Muscle layer of duodenum (tissue), 2 donors: ENCODE data around the gene OGT.
"Not testable (repeated sequence)": the region's sequence is repeated elsewhere in the genome, so short reads cannot be mapped to it uniquely, and the experiment has no call there.

ENCODE experiments used
- H3K27ac ChIP-seq: one replicate; pipeline ENCODE4 v1.7.0; 2013; ENCODE audit warnings: mild to moderate bottlenecking, low read length
- H3K27me3 ChIP-seq: one replicate; pipeline ENCODE4 v1.7.0; 2013; ENCODE audit warnings: low read depth, mild to moderate bottlenecking, control low read depth, low read length
- H3K36me3 ChIP-seq, 2 donors: one replicate each; pipeline ENCODE4 v1.7.0; 2013; ENCODE audit warnings: low read length in 2 of 2, control low read depth in 1 of 2, mild to moderate bottlenecking in 1 of 2; ENCODE audit not compliant: insufficient read depth in 2 of 2, control insufficient read depth in 1 of 2
- H3K4me1 ChIP-seq, 2 donors: one replicate each; pipeline ENCODE4 v1.7.0; 2013; ENCODE audit warnings: low read length in 2 of 2, mild to moderate bottlenecking in 2 of 2, control low read depth in 1 of 2, moderate library complexity in 1 of 2; ENCODE audit not compliant: insufficient read depth in 2 of 2, control insufficient read depth in 1 of 2
- H3K4me3 ChIP-seq, 2 donors: one replicate each; pipeline ENCODE4 v1.7.0; 2013; ENCODE audit warnings: low read length in 2 of 2, low read depth in 1 of 2, mild to moderate bottlenecking in 1 of 2
- H3K9me3 ChIP-seq, 2 donors: one replicate each; pipeline ENCODE4 v1.7.0; 2013; ENCODE audit warnings: low read length in 2 of 2, control low read depth in 1 of 2, mild to moderate bottlenecking in 1 of 2; ENCODE audit not compliant: control insufficient read depth in 1 of 2
- donor health status: healthy.

Gene OGT

DNA sequence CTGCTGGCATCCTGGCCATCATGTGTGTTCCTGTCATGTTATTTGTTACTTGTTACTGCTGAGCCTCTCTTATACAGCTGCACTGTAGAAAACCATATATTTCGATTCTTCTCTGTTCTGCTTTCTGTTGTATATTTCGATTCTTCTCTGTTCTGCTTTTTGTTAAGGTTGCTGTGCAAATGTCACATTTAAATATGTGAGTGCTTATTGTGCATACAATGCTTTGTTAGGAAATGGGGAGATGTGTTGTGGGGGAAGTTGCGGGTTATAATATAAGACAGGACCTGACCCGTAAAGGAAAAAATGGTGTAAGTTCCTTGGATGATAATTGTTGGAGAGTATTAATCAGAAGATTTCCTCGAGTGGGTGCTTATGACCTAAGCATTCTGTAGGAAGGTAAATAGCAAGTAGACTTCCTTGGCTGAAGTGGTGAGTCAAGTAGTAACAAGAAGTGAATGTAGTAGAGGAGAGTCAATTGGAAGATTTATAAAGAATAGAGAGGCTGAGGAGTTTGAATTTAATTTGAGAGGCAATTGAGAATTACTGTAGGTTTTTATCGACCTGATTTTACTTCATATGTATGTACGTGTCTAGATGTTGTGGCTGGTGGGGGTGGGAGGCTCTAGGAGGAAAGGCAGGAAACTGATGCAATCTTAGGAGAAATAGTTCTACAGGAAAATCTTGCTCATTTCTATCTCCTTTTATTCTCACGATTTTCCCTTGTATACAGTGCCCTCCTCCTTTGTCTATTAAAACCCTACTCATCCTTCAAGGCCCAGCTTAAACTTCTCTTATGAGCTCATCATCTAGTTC, 8.5 kb downstream of the OGT start:
- Histone ChIP-seq H3K4me3 (no peak overlapping the region), H3K36me3 (peaks cover 5 to 6% of the 10 kb centered on the region in 2 donors), H3K4me1 (peaks cover 22 to 52% of the 10 kb centered on the region in 2 donors), H3K9me3 (no peaks in the 10 kb centered on the region), H3K27ac (peak overlapping the region; percentile 19), H3K27me3 (no peaks in the 10 kb centered on the region)

DNA sequence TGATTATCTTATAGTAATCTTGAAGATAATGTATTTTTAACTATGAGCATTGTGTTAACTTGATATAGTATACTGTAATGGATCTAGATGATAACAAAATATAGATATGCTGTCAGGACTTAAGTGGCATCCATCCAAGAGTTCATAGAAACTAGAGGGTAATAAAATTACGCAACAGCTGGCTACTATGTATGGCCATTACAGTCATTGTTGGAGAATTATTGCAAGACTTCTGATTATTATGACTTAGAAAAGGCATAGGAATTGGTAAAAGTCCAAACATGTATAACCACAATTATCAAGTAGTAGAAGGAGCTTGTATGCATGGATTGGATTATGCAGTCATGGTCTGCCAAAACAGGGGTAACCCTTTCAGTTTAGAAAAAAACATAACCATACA, 9.5 kb downstream of the OGT start:
- H3K27me3 ChIP-seq, result no peaks in the 10 kb centered on the region
- H3K9me3 ChIP-seq, result no peaks in the 10 kb centered on the region
- peaks cover 14 to 15% of the 10 kb centered on the region in 2 donors for H3K36me3 ChIP-seq
- no peak overlapping the region for H3K27ac ChIP-seq
- H3K4me3 ChIP-seq, result no peak overlapping the region
- peaks cover 22 to 48% of the 10 kb centered on the region in 2 donors for H3K4me1 ChIP-seq

DNA sequence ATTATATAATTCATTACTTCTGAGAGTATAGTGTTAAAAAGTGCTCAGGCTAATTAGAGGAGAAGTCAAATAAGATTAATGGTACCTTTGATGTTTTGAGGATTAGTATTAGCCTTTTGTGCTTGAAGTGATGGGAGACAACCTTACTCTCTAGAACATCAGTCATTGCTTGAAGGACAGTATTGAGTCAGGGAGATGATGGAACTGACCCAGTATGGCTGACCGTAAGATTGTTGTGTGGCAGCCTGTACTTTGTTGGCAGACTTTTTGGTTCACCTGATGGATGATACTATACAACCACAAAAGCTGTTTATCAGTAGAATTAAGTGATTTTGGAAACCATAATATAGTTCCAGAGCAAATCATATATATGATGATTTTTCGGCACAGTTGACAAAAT, 9.9 kb downstream of the OGT start:
- H3K27ac ChIP-seq, result no peak overlapping the region
- no peaks in the 10 kb centered on the region for H3K9me3 ChIP-seq
- peaks cover 22 to 47% of the 10 kb centered on the region in 2 donors for H3K4me1 ChIP-seq
- no peaks in the 10 kb centered on the region for H3K27me3 ChIP-seq
- no peak overlapping the region for H3K4me3 ChIP-seq
- peaks cover 18 to 19% of the 10 kb centered on the region in 2 donors for H3K36me3 ChIP-seq

DNA sequence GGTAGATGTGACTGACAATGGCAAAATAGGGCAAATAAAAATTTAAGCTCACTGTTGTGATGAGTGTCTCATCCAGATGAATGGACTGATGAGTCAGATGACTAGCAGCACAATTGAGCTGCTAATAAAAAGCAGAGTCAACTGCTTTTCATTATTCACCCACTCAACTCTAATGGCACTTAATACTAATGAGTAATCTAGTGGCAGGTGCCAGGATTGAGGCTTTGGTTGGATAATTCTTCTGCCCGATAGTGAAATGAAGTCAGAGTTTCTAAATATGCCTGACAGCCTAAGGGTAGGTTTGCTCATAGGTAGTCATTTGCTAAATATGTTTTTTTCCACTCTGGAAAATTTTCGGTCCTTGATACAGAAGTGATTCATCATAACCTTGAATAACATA, 10.4 kb downstream of the OGT start:
- peaks cover 22 to 43% of the 10 kb centered on the region in 2 donors for H3K4me1 ChIP-seq
- no peaks in the 10 kb centered on the region for H3K27me3 ChIP-seq
- no peaks in the 10 kb centered on the region for H3K9me3 ChIP-seq
- H3K27ac ChIP-seq, result no peak overlapping the region
- no peak overlapping the region for H3K4me3 ChIP-seq
- peaks cover 22 to 23% of the 10 kb centered on the region in 2 donors for H3K36me3 ChIP-seq

DNA sequence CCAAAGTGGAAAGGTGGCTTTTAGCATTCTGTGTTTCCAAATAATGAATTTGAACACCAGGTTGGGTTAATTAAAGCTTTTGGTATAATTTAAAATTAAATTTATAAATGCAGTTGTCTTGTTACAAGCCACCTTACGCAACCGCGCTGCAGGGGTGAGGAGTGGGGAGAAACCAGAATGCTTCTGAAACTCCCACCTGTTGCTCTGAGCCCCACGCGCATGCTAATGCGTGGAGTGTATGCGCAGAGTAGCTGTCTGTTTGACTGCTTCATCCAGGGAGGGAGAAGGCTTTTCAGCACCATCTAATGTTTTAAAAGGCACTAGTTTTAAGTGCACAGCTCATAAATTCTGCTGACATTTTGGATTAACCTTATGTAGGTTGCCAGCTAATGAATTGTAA, 12.5 kb downstream of the OGT start:
- Histone ChIP-seq H3K27ac (no peak overlapping the region), H3K4me1 (peaks cover 17 to 27% of the 10 kb centered on the region in 2 donors), H3K36me3 (peaks cover 26 to 27% of the 10 kb centered on the region in 2 donors), H3K4me3 (no peak overlapping the region), H3K27me3 (no peaks in the 10 kb centered on the region), H3K9me3 (no peaks in the 10 kb centered on the region)

DNA sequence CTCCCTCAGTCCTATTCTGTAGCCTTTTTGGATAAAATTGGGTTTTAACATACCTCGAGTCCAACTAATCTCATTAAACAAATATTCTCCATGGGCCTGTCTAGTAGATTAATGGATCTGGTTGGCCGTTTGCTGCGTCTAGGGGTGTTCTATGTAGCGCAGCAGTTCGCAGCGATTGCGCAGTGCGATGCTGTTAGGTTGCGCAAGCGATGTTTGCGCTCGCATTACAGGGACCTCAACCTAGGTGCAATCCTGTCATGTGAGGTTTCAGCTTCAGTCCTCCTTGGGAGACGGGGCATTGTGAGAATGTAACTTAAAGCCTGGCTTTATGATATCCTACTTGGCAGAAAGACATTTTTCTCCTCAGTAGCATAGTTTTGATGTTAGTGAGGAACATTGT, 14.0 kb downstream of the OGT start:
- Histone ChIP-seq H3K9me3 (no peaks in the 10 kb centered on the region), H3K4me3 (no peak overlapping the region), H3K36me3 (peaks cover 26 to 27% of the 10 kb centered on the region in 2 donors), H3K27ac (no peak overlapping the region), H3K4me1 (peaks cover 14 to 15% of the 10 kb centered on the region in 2 donors), H3K27me3 (no peaks in the 10 kb centered on the region)

DNA sequence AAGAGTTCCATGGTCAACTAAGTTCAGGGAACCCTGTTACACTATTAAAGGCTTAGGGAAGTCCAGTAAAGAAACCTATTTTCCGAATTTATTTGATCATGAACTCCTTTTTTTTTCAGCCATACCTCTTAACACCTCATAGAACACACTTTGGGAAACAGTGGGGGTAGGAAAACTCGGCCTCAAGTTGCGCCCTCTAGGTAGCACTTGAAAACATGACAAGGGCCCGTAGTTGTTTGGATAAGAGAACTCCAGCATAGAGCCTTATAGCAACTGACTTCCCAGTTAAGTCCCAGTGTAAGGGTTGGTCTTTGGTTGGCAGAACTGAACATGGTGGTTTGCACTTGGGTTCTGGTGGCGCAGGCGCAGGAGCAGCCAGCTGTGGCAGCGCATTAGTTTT, 14.4 kb downstream of the OGT start:
- peaks cover 23 to 27% of the 10 kb centered on the region in 2 donors for H3K36me3 ChIP-seq
- H3K9me3 ChIP-seq, result no peaks in the 10 kb centered on the region
- H3K27me3 ChIP-seq, result no peaks in the 10 kb centered on the region
- no peak overlapping the region for H3K27ac ChIP-seq
- no peak overlapping the region for H3K4me3 ChIP-seq
- H3K4me1 ChIP-seq, result peaks cover 9 to 10% of the 10 kb centered on the region in 2 donors

DNA sequence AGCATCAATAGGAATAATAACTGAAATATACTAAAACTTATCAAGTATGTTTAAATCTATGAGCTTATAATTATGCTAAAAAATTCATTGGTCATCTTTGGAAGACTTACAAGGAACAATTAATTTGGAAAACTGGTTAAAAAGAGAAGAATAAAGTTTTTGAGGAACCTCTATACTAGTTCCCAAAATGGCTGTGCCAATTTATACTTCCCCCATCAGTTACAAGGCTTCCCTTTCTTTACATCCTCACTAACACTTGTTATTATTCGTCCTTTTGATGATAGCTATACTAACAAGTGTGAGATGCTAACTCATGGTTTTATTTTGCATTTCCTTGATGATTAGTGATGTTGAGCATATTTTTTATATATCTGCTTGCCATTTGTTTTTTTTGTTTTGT, 17.1 kb downstream of the OGT start:
- Histone ChIP-seq H3K4me1 (peaks cover 0 to 4% of the 10 kb centered on the region in 2 donors), H3K27ac (no peak overlapping the region), H3K27me3 (no peaks in the 10 kb centered on the region), H3K9me3 (no peaks in the 10 kb centered on the region), H3K36me3 (peaks cover 23 to 36% of the 10 kb centered on the region in 2 donors), H3K4me3 (no peak overlapping the region)

DNA sequence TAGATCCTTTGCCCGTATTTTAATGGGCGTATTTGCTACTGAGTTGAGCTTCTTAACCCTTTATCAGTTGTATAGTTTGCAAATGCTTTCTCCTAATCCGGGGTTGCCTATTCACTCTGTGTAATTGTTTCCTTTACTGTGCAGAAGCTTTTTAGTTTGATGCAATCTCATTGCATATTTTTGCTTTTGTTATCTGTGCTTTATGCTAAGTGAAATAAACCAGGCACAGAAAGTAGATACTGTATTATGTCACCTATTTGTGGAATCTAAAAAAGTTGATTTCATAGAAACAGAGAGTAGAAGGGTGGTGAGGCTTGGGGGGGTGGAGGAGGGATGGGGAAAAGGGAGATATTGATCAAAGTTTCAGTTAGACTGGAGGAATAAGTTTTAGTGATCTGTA, 17.7 kb downstream of the OGT start:
- Histone ChIP-seq H3K36me3 (peaks cover 29 to 36% of the 10 kb centered on the region in 2 donors), H3K9me3 (no peaks in the 10 kb centered on the region), H3K27me3 (no peaks in the 10 kb centered on the region), H3K4me3 (no peak overlapping the region), H3K27ac (no peak overlapping the region), H3K4me1 (no peaks in the 10 kb centered on the region)

DNA sequence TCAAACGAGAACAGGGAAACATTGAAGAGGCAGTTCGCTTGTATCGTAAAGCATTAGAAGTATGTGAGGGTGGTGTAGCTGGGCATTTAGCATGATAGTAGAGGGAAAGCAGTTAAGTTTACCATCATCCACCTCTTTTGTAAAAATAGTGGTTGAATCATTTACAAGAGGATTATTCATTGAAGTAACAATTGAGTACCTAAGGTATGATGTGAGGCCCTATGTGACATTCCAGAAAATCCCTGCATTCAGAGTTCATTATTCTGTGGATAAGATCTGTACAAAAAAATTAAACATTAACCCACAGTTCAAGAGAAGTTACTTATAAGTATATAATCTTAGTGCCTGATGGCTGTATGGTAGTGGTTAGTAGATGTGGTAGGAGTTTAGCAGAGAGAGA, 23.1 kb downstream of the OGT start:
- Histone ChIP-seq H3K4me1 (no peaks in the 10 kb centered on the region), H3K9me3 (no peaks in the 10 kb centered on the region), H3K27me3 (no peaks in the 10 kb centered on the region), H3K36me3 (peaks cover 33 to 42% of the 10 kb centered on the region in 2 donors), H3K27ac (no peak overlapping the region), H3K4me3 (no peak overlapping the region)

DNA sequence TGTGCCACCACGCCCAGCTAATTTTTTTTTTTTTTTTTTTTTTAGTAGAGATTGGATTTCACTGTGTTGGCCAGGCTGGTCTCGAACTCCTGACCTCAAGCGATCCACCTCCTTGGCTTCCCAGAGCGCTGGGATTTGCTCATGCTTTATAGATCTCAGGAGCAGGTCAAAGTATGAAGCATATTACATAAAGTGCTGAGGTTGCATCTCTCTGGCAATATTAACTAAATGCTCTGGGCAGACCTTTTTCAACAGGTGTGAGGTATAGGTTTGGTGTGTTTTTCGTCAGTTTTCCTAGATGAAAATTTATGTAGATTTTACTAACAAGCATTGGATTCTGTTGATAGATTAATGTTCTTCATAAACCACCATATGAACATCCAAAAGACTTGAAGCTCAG, 26.0 kb downstream of the OGT start:
- Histone ChIP-seq H3K27ac (no peak overlapping the region), H3K9me3 (no peaks in the 10 kb centered on the region), H3K36me3 (peaks cover 60 to 61% of the 10 kb centered on the region in 2 donors), H3K27me3 (no peaks in the 10 kb centered on the region), H3K4me1 (no peaks in the 10 kb centered on the region), H3K4me3 (no peak overlapping the region)

DNA sequence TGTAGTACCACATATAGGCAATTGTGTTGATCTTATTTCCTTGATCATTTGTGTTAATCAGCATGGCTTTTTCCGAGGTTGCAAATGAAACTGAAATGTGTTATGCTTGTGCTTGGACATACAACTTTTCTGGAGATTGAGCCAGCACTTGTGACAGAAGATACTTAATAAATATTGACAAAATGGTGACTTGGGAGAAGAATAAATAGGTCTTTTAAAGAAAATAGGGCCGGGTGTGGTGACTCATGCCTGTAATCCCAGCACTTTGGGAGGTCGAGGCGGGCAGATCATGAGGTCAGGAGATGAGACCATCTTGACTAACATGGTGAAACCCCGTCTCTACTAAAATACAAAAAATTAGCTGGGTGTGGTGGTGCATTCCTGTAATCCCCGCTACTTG, 26.9 kb downstream of the OGT start:
- H3K9me3 ChIP-seq, H3K27ac ChIP-seq, H3K27me3 ChIP-seq, H3K4me1 ChIP-seq, H3K4me3 ChIP-seq: not testable (repeated sequence)
- peaks cover 63 to 68% of the 10 kb centered on the region in 2 donors for H3K36me3 ChIP-seq
